ENCODE measurements around the gene TMEM190.
A peak's percentile ranks its signal among the peaks of the same experiment; 100 is the strongest.
"Not testable (repeated sequence)": the region's sequence is repeated elsewhere in the genome, so short reads cannot be mapped to it uniquely, and the experiment has no call there.

Gene TMEM190

DNA sequence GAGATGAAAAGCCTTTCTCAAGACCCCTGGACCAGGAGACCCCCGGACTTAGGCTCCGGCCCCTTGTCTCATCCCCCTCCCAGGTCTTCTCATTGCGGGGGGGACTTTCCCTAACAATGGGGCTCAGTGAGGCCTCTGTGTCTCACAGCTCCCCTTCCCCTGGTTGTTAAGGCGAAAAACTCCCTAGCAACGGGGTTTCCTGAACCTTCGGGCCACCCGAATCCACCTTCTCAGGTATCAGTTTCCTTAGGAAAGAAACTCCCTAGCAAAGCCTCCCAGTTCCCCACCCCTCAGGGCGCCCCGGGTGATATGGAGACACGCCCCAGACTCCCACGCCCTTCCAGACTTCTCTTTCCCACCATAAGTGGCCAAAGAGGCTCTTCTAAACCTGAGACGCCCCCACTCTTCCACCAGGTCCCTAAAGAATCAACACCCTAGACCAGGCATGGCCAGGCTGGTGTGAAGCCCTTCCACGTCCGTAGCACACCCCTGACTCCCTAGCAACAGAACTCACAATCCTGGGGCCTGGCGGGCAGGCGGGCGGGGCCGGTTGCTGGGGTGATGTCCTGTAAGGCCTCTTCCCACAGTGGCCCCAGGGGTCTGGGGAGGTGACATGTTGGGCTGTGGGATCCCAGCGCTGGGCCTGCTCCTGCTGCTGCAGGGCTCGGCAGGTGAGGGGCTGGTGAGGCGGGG lies at the start of gene TMEM190:
TSS of gene TMEM190 (plus strand) at position 586 of the 693 bp plus-strand sequence. CDS start at position 614, 28 bp downstream.
- no peak for DNase-seq (ENCODE audit: low spot score)

DNA sequence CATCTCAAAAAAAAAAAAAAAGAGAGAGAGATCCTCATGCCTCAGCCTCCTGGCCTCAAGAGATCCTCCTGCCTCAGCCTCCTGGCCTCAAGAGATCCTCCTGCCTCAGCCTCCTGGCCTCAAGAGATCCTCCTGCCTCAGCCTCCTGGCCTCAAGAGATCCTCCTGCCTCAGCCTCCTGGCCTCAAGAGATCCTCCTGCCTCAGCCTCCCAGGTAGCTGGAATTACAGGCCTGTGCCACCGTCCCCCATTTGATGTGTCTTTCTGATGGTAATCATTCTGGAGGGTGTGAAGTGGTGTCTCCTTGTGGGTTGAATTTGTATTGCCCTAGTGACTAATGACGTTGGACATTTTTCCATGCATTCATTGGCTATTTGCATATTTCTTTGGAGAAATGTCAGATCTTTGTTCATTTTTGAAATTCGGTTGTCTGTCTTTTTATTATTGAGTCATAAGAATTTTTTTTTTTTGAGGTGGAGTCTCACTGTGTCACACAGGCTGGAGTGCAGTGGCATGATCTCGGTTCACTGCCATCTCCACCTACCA lies 47.8 kb upstream of the TMEM190 start:
- not testable (repeated sequence) for DNase-seq (ENCODE audit: low spot score)

DNA sequence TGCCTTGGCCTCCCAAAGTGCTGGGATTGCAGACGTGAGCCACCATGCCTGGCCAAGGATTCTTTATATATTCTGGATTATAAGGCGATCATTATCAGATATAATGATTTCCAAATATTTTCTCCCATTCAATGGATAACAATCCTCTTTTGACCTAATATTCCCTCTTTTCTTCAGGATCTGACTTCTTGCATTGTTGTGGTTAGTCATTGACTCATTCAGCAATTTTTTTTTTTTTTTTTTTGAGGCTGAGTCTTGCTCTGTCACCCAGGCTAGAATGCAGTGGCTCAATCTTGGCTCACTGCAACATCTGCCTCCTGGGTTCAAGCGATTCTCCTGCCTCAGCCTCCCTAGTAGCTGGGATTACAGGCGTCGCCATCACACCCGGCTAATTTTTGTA lies 46.8 kb upstream of the TMEM190 start:
- DNase-seq (ENCODE audit: low spot score) = not testable (repeated sequence)

DNA sequence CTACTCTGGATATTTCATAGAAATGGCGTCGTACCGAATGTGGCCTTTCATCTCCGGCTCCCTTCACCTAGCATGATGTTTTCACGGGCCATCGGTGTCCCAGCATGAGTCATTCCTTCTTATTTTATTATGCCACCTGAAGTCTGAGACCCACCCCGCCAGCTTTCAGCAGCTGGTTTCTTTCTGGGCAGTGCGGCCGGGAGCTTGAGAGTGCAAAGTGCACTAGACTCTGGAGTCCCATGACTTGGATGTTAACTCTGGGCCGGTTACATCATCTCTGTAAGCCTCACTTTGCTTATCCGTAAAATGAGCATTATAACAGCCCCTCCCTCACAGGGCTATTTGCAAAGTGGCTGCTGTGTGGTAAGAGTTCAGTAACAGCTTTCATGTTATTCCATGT lies 42.8 kb upstream of the TMEM190 start:
- DNase-seq (ENCODE audit: low spot score) = no peak

DNA sequence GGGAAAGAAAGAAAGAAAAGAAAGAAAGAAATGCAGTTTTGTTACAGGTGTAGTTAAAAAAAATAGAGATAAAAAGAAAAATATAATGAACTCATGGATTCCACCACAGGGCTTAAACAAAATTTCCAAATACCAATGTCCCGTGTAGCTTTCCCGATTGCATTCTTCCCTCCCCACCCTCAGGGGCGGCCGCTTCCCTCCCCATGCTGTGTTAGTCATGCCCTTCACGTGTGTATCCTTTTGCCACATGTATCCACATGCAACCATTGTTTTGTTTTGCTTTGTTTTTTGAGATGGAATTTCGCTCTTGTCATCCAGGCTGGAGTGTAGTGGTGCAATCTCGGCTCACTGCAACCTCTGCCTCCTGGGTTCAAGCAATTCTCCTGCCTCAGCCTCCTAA lies 40.5 kb upstream of the TMEM190 start:
- no peak for DNase-seq (ENCODE audit: low spot score)

DNA sequence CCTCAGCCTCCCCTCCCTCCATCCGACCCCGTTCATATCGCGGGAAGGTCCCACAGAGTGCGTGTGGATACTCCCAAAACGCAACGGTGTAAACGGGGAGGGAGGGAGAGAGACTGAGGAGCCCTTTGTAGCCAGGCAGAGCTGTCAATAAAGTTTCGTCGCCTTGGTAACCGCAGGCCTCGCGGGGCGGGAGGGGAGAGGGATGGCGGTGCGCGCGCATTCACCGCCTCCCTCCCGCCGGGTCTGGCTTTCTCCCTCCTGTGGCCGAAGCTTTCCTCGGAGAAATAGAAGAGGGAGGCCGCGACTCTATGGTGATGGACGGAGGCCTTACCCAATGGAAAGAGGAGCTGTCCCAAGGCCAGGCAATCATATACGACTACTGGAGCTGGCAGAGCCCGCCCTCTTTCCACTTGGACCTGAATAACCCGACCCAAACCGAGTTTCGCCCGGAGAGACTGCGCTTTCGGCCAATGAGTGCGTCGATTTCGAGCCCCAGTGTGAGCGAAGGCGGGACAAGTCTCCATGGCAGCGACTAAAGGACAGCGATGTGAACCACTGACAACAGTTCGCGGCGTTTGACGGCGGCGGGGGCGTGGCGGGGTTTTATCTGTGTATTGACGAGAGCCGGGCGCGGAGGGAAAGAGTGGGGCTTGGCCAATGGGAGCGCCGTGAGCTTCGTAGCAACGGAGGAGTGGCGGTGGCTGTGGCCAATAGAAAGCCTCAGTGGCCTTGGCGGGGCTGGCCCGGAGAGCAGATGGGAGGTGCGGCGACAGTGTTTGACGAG lies 37.3 kb upstream of the TMEM190 start, which contains the start of gene KMT5C:
TSS of gene KMT5C (plus strand) at position 772 of the 784 bp plus-strand sequence. CDS start 2,061 bp downstream, outside the sequence.
- DNase-seq (ENCODE audit: low spot score) = peak; percentile 100

DNA sequence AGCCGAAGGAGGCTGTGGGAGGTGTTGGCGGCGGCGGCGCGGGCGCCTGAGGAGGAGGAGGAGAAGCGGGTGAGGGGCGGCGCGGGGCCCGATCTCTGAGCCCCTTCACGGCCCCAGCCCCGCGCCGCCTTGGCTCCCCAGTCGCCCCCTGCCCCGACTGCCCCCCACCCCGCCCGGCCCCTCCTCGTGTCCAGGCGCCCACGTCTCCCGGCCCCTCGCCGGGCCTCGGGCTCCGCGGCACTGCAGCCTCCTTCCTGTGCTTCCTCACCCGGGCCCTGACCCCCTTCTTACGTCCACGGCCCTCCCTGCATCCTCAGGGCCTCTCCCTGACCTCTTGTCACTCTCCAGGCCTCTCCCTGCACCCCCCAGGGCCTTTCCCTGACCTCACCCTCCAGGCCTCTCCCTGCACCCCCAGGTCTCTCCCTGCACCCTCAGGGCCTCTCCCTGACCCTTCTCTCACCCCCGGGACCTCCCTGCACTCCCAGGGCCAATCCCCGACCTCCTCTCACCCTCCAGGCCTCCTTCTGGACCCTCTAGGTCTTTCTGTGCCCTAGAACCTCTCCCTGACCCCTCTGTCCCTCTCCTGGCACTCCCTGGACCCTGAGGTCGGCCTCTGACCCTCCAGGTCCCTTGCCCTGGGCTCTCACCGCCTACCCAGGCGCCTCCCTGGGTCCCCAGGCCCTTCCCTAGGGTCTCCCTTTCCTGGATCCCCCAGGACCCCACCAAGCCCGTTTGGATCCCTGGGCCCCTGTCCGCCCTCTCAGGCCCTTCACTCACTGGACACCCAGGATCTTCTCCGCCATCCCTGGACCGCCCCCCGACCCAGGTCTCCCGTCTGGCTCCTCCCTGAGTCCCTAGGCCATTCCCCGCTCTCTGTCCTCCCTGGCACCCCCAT lies 36.5 kb upstream of the TMEM190 start:
- DNase-seq (ENCODE audit: low spot score) = no peak

DNA sequence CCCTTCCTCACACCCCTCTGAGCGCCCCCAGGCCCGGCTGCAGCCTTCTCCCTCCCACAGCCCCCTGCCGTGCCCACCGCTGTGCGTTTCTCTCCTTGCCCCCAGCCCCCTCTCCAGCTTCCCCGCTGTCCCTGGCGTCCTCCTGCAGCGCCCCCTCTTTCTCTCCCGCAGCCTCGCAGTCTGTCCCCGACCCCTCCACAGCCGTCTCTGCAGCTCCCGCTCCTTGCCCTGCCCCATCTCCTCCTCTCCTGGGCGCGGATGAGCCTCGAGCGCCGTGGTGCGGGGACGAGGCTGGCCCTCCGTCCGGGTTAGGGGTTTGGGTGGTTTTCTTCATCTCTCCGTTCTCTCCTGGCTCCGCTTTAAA lies 35.9 kb upstream of the TMEM190 start:
- DNase-seq (ENCODE audit: low spot score) = peak; percentile 19

DNA sequence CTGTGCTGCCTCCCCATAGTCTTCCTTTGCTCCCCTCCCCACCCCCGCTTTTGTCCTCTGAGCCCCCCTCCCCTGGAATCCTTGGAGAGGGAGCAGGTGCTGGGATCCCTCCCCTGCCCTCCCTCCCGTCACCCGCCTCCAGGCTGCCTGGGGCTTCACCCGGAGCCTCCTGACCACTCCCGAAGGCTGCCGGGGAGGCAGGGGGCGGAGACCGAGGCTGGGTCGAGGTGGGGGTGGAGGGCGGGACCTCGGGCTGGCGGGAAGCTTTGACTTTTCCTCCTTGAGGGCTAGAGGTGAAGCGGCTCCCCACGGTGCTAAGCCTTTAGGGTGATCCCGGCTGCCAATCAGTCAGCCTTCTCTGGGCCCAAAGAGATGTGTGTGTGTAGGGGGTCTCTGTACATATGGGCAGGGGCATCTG lies 35.4 kb upstream of the TMEM190 start:
- DNase-seq (ENCODE audit: low spot score) = peak; percentile 63

DNA sequence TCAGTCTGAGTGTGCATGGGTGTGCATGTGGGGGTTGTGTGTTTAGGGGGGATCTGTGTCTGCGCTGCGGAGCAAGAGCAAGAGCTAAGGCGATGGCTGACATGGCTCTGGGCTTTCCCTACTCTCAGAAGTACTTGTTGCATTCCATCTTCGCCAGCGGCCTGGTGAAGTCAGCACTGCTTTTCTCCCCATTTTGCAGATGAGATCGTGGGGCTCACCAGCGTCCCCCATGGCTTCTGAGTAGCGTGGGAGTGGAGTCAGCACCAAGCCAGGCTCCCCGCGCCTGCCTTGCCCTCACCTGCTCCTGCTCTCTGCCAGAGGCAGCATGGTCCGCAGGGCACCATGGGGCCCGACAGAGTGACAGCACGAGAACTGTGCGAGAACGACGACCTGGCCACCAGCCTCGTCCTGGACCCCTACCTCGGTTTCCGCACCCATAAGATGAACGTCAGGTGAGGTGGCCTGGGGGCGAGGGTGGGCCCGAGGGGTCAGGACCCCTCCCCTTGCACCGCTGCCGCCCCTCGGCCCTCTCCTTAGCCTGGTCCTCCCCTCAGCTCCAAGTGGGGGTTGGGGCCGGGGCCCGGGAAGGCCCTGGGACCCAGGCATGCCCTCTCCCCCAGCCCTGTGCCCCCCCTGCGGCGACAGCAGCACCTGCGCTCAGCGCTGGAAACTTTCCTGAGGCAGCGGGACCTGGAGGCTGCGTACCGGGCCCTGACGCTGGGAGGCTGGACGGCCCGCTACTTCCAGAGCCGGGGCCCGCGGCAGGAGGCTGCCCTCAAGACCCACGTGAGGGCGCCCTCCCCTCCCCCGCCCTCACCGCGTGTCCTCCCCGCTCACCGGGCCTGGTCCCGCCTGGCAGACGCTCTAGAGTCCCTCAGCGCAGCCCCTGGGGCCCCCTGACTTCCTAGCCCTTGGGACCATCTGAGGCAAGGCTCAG lies 34.8 kb upstream of the TMEM190 start:
- DNase-seq (ENCODE audit: low spot score) = no peak

DNA sequence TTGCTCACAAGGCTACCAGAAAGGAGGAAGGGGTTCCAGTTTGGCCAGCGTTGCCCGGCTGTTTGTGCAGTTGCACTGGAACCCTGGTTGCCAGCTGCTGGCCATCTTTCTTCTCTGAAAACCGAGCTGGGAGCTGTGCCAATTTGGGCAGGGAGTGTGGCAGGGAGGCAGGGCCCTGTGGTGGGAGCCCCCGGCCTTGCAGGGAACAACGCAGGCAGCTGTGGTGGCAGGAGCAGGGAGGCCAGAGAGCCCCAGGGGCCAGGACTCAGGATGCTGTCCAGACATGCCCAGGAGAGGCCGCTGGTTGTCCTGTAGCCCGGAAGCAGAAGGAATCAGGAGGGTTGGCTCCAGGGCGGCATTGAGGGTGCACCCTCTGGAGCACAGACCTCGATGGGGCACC lies 32.2 kb upstream of the TMEM190 start:
- DNase-seq (ENCODE audit: low spot score) = no peak

DNA sequence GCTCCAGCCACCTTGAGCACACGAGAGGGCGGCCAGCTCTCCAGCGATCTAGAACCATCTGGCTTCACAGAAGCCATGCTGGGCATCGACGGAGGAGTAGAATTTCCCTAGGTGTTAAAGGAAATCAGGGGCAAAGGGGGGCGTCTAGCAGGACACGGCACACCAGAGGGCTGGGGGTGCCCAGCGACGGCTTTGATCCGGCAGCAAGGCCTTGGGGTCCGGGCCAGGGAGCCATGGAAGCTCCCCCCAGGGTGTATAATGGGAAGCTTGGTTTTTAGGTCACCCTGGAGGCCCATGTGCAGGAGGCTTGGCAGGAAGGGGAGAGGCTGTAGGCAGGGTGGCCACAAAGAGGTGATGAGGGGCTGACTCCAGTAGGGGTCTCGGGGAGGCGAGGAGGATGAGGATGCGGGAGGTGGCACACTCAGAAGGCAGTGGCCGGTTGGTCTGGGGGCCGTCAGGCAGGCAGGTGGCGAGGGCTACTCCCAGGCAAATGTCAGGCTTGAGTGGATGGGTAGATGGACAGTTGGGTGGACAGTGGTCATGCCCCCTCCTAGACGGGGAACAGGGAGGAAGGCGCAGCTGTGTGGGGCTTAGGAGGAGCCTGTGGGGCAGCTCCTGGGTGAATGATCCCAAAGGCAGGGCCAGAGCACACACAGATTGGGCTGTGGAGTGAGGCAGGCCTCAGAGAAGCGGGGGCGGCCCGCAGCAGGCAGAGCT lies 31.4 kb upstream of the TMEM190 start:
- no peak for DNase-seq (ENCODE audit: low spot score)

DNA sequence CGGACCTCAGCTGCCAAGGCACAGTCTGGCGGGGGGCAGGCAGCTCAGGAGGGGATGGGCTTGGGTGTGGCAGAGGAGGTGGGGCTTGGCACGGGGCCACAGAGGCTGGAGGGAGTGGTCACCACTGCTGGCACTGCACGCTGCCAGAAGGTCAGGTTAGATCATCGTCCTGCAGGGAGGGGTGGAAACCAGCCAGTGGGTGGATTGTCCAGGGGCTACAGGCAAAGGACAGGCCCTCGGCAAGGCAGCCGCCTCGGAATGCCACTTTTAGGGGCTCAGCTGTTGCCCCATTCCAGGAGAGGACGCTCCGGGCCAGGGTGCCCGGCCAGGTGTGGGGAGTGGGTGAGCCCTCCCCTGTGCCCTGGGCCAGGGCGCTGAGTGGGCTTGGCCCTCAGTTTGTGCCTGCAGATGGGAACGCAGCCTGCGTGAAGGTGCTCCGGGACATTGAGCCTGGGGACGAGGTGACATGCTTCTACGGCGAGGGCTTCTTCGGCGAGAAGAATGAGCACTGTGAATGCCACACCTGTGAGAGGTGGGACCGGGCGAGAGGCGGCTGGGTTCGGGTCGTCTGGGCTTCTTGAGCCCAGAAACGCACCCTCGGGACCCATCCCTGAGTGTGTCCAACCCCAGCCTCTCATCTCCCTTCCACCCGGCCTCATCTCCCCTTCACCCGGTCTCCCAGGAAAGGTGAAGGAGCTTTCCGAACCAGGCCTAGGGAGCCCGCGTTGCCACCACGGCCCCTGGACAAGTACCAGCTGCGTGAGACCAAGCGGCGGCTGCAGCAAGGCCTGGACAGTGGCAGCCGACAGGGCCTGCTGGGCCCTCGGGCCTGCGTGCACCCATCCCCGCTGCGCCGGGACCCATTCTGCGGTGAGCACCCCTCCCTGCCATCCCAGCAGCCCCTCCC lies 30.6 kb upstream of the TMEM190 start:
- peak; percentile 79 for DNase-seq (ENCODE audit: low spot score)

DNA sequence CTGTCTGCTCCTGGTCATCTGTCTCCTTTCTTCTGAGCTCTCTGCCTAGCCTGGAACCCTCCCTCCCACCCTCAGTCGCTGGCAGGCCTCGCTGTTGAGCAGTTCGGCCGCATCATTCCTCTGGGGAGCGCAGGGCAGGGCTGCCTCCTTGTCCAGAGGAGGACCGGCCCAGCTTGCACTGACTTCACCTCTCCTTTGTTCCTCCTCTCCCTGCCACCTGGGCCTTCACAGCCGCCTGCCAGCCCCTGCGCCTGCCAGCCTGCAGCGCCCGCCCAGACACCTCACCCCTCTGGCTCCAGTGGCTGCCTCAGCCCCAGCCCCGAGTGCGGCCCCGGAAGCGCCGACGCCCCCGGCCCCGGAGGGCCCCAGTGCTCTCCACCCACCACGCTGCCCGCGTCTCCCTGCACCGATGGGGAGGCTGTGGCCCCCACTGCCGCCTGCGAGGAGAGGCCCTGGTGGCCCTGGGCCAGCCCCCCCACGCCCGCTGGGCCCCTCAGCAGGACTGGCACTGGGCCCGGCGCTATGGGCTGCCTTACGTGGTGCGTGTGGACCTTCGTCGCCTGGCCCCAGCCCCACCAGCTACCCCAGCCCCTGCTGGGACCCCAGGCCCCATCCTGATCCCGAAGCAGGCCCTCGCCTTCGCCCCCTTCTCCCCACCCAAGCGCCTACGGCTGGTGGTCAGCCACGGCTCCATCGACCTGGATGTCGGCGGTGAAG lies 29.7 kb upstream of the TMEM190 start:
- no peak for DNase-seq (ENCODE audit: low spot score)

DNA sequence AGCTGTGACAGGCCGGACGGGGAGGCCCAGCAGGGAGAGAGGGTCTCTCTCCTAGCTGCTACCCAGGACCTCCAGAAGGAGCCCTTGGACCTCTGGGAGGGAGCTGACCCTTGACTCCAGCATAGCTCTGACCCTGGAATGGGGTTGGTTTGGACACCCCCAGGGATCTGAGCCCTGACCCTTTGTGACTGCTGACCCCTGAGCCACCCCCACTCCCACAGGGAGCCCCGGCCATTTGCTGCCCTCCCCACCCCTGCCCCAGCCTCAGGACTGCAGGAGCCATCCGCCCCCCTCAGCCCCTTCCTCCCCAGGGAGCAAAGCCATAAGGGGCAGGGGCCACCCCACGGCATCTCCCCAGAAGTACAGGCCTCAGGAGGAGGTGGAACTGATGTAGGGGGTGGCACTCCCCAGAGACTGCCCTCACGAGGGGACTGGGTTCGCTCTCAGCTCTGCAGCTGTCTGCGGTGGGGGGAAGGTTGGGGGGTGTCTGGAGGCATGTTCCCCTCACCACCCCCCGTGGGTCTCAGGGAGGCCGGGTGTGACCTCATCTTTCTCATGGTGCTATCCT lies 29.1 kb upstream of the TMEM190 start:
- DNase-seq (ENCODE audit: low spot score) = no peak

DNA sequence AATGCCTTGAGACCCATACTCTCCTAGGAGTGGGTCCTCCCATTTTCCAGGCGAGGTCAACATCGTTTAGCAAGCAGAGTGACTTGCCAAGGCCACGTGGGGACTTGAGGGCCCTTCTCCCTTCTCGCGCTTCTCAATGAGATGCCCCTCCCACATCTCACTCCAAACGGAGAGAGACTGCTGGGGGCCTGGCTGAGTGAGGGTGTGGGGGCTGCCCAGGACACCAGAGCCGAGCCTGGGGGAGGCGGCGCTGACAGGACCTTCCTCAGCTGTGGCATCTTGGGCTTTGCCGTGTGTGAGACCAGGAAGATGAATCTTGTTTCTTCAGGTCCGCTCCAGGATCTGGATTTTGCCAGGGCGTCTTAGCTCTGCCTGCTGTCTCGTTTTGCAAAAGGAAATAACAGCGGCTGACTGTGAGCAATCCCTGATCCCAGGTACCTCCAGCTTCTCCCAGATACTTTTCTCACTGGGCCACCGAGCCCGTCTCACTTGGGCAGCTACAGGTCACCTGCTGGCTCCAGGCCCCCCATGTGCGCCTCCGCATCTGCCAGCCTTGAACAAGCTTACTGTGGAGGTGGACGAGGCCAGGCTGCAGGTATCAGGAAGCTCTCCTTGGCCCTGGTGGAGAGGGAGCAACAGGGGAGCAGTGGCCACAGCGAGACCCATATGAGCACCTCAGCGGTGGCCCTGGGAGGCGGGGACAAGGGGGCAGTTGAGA lies 28.1 kb upstream of the TMEM190 start:
- no peak for DNase-seq (ENCODE audit: low spot score)

DNA sequence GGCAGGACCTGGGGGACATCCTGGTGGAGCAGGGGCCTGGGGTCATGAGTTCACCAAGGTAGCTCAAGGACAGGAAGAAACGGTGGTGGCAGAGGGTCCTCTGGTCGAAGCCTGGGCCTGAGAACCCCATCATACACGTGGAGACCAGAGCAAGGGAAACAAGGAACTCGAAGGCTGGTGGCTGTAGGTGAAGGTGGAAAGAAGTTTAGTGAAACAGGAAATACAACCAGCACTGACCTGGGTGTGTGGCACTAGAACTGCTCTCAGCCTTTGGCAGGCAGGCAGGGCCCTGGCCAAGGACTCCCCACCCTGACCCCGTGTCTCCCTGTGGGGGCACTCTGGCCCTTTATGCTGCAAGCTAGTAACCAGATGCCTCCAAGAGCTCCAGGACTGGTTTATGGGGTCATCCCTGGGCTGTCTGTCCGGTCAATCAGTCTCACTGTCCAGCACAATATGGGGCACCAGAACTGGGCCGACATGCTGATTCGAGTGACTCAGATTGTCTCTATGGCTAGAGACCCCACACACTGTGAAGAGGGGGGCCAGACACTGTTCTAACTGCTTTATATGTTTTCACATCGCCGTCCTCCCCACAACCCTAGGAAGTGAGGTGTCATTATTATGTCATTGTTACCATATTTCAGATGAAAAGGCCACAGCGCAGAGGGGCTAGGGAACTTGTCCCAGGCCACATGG lies 25.9 kb upstream of the TMEM190 start:
- DNase-seq (ENCODE audit: low spot score) = no peak
